Activated naive CD8-positive, alpha-beta T cell treated with anti-CD3 and anti-CD28 coated beads for 36 hours (primary cell): ENCODE data around the gene PABPN1L. TPM values are rescaled to one million over a fixed set of nuclear protein-coding genes. Genes with fewer than 3 reads are reported as not detected.
"Not testable (repeated sequence)": the region's sequence is repeated elsewhere in the genome, so short reads cannot be mapped to it uniquely, and the experiment has no call there.

Source experiments
- DNase-seq: peaks from one replicate; pipeline ENCODE4 v3.0.0; 2021
- H3K27ac Mint-ChIP-seq: one replicate; pipeline ENCODE4 v1.8.0; 2022; ENCODE audit warnings: mild to moderate bottlenecking, moderate library complexity, mixed read lengths
- H3K27me3 Mint-ChIP-seq: one replicate; pipeline ENCODE4 v1.8.0; 2022; ENCODE audit warnings: mild to moderate bottlenecking, mixed read lengths
- H3K36me3 Mint-ChIP-seq: one replicate; pipeline ENCODE4 v1.8.0; 2021; ENCODE audit warnings: mild to moderate bottlenecking, mixed read lengths
- H3K4me1 Mint-ChIP-seq: one replicate; pipeline ENCODE4 v1.8.0; 2021; ENCODE audit warnings: mixed read lengths
- H3K4me3 Mint-ChIP-seq: one replicate; pipeline ENCODE4 v1.8.0; 2022; ENCODE audit warnings: mild to moderate bottlenecking, moderate library complexity, mixed read lengths
- H3K9me3 Mint-ChIP-seq: one replicate; pipeline ENCODE4 v1.8.0; 2022; ENCODE audit warnings: mixed read lengths
- total RNA-seq, 2 experiments: library from RNA; stranded (reverse); gene quantifications; one replicate each; pipeline ENCODE4 v1.2.3, GENCODE V29; 2021

PABPN1L gene
- total RNA-seq, 2 experiments from 2014 or later = not detected

- no peaks in the 10 kb centered on the region for H3K27me3 Mint-ChIP-seq
- H3K36me3 Mint-ChIP-seq = no peaks in the 10 kb centered on the region
- DNase-seq = no peak
- H3K4me1 Mint-ChIP-seq = no peaks in the 10 kb centered on the region
- H3K9me3 Mint-ChIP-seq = no peaks in the 10 kb centered on the region
- H3K27ac Mint-ChIP-seq = no peak overlapping the region
- no peak overlapping the region for H3K4me3 Mint-ChIP-seq
Observed at GRCh38 chr16:88827727-88828126, 38.7 kb downstream of the PABPN1L start.

- no peak overlapping the region for H3K4me3 Mint-ChIP-seq
- H3K9me3 Mint-ChIP-seq = no peaks in the 10 kb centered on the region
- DNase-seq = no peak
- H3K27ac Mint-ChIP-seq = no peak overlapping the region
- H3K36me3 Mint-ChIP-seq = no peaks in the 10 kb centered on the region
- H3K4me1 Mint-ChIP-seq = no peaks in the 10 kb centered on the region
- no peaks in the 10 kb centered on the region for H3K27me3 Mint-ChIP-seq
Observed at GRCh38 chr16:88826070-88826840, 40.2 kb downstream of the PABPN1L start.

DNA sequence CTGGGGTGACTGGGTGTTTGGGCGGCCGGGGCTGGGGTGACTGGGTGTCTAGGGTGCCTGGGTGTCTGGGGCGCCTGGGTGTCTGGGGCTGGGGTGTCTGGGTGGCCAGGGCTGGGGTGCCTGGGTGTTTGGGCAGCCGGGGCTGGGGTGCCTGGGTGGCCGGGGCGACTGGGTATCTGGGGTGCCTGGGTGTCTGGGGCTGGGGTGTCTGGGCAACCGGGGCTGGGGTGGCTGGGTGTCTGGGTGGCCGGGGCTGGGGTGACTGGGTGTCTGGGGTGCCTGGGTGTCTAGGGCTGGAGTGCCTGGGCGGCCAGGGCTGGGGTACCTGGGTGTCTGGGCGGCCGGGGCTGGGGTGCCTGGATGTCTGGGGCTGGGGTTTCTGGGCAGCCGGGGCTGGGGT is 41.3 kb downstream of the PABPN1L start:
- Mint-ChIP-seq H3K9me3 (no peaks in the 10 kb centered on the region), H3K27ac (no peak overlapping the region), H3K36me3 (no peaks in the 10 kb centered on the region), H3K27me3 (no peaks in the 10 kb centered on the region), H3K4me3 (no peak overlapping the region), H3K4me1 (no peaks in the 10 kb centered on the region)
- no peak for DNase-seq

DNA sequence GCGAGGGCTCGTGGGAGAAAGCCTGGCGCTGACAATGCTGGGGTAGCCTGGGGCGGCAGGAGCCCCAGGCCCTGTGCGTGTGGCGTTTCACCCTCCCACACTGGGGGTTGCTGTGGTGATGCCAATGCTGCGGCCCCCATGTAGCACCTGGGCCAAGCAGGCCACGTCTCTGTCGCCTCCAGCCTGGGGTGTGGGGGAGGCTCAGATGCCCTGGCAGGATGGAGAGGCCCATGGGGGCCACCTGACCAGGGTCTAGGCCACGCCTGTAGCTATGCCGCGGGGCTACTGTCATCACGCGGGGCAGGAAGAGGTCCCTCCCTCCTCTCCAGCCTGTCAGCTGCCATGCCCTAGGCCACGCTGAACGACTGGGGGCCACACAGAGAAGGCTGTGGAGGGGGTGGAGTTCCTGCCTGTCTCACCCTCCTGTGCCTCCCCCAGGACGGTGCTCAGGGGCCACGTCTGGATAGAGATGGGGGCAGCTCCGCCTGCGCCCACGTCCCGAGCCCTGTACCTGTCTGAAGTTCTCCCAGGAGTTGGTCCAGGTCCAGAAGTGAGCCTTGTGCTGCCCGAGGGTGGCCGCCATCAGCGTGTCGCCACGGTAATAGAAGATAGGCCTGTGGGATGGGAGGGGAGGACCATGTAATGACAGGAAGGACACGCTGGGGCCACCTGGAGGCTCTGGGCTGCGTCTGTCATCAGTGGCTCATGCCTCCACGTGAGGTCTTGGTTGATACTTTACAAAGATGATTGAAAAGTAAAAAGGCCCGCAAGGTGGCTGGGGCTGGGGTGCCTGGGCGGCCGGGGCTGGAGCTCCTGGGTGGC is 42.0 kb downstream of the PABPN1L start:
- Mint-ChIP-seq H3K36me3 (no peaks in the 10 kb centered on the region), H3K4me3 (no peak overlapping the region), H3K9me3 (no peaks in the 10 kb centered on the region), H3K4me1 (no peaks in the 10 kb centered on the region), H3K27ac (no peak overlapping the region), H3K27me3 (no peaks in the 10 kb centered on the region)
- DNase-seq = no peak

DNA sequence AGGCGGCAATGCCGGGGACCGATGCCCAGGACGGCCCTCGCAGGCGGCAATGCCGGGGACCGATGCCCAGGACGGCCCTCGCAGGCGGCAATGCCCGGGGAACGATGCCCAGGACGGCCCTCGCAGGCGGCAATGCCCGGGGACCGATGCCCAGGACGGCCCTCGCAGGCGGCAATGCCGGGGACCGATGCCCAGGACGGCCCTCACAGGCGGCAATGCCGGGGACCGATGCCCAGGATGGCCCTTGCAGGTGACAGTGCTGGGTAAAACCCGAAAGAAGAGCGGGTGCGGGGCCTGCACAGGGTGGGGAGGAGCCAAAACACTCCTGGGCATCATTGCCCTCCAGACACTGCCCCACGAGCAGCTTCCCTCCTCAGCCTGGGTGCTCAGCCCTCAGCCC is 42.8 kb downstream of the PABPN1L start:
- not testable (repeated sequence) for H3K36me3 Mint-ChIP-seq, H3K27ac Mint-ChIP-seq, H3K27me3 Mint-ChIP-seq, H3K4me3 Mint-ChIP-seq, DNase-seq, H3K9me3 Mint-ChIP-seq, H3K4me1 Mint-ChIP-seq

DNA sequence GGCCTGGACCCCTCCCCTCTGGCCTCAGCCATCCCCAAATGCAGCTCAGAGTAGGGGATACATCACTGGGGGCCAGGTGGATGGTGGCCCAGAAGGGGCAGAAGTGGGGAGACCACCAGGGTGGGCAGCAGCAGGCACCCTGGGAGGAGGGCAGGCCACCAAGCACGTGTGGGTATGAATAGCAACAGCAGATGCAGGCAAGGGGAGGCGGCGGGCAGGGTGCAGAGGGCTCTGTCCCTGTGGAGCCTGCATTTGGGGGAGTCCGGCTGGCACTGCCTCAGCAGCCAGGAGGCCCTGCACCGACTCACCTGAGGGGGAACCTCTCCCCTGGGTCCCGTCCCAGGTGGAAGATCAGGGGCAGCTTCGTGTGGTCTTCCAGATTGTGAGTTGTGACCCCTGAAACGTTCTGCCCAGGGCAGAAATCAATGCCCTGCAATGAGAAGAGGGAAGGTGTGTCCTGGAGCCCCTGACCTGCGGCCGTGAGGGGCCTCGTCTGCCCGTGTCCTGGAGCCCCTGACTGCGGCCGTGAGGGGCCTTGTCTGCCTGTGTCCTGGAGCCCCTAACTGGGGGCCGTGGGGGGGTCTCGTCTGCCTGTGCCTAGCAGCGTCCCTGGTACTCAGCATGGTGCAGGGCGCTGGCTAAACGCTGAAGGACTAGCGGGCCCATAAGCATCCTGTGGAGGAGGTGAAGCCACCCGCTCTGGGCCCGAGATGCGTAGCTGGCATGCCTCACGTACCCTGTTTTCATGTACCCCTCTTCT is 44.0 kb downstream of the PABPN1L start:
- no peaks in the 10 kb centered on the region for H3K36me3 Mint-ChIP-seq
- no peaks in the 10 kb centered on the region for H3K27me3 Mint-ChIP-seq
- H3K9me3 Mint-ChIP-seq = no peaks in the 10 kb centered on the region
- no peak overlapping the region for H3K4me3 Mint-ChIP-seq
- H3K27ac Mint-ChIP-seq = no peak overlapping the region
- no peak for DNase-seq
- no peaks in the 10 kb centered on the region for H3K4me1 Mint-ChIP-seq

DNA sequence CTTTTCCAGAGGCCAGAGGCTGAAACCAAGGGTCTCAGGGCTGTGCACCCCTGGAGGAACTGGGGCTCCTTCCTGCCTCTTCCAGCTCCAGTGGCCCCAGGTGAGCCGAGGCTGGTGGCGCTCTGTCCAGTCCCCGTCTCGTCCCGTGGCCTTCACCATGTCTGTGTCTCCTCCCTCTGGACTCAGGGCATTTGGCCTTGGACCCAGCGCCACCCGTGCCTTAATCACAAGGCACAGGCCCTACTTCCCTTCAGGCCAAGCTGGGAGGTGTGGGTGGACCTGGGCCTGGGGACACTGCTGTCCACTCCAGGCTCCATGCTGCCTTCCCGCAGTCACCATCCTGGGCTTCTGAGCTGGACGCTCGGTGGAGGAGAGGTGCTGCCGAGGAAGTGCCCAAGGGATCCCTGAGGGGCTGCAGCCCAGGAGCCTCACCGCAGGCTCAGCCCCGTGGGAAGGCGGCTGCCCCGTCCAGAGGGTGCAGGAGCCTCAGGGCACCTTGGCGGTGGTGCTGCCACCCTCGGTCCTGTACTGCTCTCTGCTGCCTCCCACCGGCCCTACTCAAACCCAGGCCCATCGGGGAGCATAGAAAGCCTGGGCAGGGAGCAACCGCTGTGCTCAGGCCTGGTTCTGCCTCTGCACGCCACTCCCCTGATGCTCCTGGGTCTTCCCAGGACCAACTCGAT is 45.2 kb downstream of the PABPN1L start:
- no peak for DNase-seq
- Mint-ChIP-seq H3K27ac (no peak overlapping the region), H3K36me3 (no peaks in the 10 kb centered on the region), H3K27me3 (no peaks in the 10 kb centered on the region), H3K4me3 (no peak overlapping the region), H3K4me1 (no peaks in the 10 kb centered on the region), H3K9me3 (no peaks in the 10 kb centered on the region)

DNA sequence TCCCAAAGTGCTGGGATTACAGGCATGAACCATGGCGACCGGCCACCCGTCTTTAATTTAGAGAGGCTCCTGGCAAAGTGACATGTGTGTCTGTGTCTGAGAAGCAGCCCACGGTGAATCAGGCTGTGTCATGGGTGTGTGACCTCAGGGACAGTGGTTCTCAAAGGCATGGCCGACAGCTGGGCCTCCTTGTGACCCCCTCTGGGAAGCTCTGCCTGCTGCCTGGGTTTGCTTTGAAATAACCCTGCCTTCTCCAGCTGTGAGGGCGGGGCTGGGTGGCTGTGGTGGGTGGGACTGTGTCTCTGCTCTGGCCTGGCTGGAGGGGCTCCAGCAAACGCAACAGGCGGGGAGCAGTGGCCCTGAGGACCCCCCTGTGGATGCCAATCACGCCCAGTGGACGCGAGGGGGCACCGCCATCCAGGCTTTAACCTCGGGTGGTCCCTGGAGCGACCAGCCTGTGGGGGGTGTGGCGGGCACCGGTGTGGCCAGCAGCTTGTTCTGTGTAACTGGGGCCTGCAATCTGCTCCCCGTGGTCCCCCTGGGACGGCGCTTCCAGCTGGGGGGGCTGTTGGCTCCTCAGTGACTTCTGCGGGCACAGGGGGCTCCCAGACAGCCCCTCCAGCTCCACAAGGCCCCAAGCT is 46.0 kb downstream of the PABPN1L start:
- Mint-ChIP-seq H3K36me3 (no peaks in the 10 kb centered on the region), H3K27ac (no peak overlapping the region), H3K4me1 (no peaks in the 10 kb centered on the region), H3K4me3 (no peak overlapping the region), H3K27me3 (no peaks in the 10 kb centered on the region), H3K9me3 (no peaks in the 10 kb centered on the region)
- no peak for DNase-seq

DNA sequence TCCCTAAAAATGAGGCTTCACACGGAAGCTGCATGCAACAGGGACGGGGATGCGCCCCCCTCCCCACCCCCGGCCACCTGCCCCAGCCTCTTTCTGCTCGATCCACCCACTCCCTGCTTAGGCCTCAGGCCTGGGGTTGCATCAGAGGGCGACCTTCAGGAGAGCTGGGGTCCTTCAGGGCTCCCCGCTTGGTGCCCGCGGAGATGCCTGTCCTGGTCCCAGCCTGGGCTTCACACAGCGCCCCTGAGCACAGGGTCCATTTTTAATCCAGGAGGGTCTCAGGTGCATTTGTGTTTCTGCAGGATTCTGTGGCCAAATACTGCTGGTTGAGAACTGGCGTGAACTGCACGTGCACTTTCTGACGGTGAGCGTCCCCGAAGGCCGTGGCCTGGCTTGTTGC is 47.3 kb downstream of the PABPN1L start:
- H3K4me1 Mint-ChIP-seq = no peaks in the 10 kb centered on the region
- no peaks in the 10 kb centered on the region for H3K36me3 Mint-ChIP-seq
- H3K27me3 Mint-ChIP-seq = no peaks in the 10 kb centered on the region
- H3K4me3 Mint-ChIP-seq = no peak overlapping the region
- no peak overlapping the region for H3K27ac Mint-ChIP-seq
- no peaks in the 10 kb centered on the region for H3K9me3 Mint-ChIP-seq
- DNase-seq = no peak

DNA sequence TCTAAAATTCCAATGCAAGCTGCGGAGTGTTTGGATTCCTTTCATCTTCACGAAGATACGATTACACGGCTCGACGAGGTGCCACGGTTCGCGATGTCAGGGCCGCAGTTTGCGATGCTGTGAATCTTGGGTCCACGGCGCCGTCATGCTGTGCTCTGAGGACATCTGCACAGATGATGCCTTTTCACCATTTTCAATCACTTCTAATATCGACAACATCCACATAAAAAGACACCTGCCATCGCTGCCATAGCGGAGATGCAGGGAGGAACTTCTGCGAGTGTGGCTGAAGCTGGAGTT is 47.9 kb downstream of the PABPN1L start:
- H3K27ac Mint-ChIP-seq = no peak overlapping the region
- no peaks in the 10 kb centered on the region for H3K4me1 Mint-ChIP-seq
- no peak for DNase-seq
- no peaks in the 10 kb centered on the region for H3K27me3 Mint-ChIP-seq
- H3K4me3 Mint-ChIP-seq = no peak overlapping the region
- H3K36me3 Mint-ChIP-seq = no peaks in the 10 kb centered on the region
- no peaks in the 10 kb centered on the region for H3K9me3 Mint-ChIP-seq

DNA sequence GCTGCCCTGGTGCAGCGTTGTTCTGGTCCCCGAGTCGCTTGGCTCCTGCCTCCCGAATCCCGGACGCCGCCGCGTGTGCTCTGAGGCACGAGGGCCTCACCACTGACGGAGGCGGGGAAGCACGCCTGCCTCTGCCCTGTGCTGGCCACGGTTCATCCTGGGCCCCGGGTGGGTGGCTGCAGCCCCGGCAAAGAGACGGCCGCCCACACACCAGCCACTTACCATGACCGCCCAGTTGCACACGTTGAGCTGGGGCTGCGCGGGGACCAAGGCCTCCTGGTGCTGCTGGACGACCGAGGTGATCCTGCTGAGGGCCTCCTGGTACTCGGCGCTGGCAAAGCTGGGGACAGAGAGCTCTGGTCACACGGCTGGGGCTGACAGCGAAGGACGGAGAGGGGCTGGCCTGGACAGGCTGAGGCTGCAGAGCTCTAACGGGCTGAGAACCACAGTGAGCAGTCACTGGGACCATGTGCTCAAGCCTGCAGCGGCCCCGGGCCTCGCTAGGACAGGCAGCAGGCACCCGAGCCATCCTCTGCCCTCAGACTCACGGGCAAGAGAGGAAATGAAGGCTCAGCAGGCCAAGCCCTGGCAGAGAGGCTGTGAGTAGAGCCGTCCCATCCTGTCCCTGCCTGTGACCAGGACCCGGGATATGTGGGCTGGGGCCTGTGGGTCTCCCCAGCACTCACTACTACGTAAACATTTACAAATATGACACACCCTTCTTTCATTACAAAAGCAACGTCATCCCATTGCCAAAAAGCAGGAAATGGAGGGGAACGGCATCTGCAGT is 48.5 kb downstream of the PABPN1L start:
- Mint-ChIP-seq H3K4me3 (no peak overlapping the region), H3K4me1 (no peaks in the 10 kb centered on the region), H3K9me3 (no peaks in the 10 kb centered on the region)

DNA sequence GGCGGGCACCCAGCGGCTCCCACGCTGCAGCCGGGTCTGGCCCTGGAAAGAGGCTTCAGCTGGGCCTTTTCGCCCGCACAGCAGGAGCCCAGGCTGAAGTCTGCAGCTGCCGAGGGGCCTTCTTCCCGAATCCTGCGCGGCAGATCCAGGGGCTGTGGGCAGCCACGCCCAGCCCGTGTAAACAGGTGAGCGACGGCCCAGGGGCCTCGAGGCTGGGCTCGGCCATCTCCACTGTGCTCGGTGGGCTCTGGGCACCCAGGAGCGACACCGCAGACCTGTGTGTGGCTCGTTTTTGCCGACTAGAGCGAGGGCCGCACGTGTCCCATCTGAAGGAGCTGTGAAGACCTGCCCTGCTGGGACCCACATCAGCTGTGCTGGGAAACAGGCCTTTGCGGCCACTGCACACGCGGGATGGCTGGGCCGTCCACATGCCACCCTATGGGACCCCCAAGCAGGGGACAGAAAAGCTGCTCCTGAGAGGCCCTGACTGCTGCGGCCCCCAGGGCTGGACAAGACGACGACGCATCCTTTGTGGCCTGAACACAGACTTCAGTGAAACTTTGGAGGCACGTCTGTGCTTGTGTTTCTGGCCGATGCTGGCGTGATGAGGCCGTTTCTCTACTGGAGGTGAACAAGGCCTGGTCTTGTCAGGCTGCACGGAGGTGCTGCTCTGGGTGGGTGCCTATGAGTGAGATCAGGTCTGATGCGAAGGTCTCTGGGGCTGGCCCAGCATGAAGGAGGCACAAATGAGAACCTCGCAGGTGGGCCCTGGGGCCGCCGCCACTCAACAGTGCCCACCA is 49.5 kb downstream of the PABPN1L start:
- Mint-ChIP-seq H3K27me3 (no peaks in the 10 kb centered on the region), H3K27ac (no peak overlapping the region), H3K9me3 (no peaks in the 10 kb centered on the region), H3K4me3 (no peak overlapping the region), H3K36me3 (no peaks in the 10 kb centered on the region), H3K4me1 (peaks cover 4% of the 10 kb centered on the region)
- DNase-seq = no peak

More for the DNA sequence above, 48.5 kb downstream of the PABPN1L start:
- Mint-ChIP-seq H3K27ac (no peak overlapping the region), H3K36me3 (no peaks in the 10 kb centered on the region), H3K27me3 (no peaks in the 10 kb centered on the region)
- no peak for DNase-seq

DNA sequence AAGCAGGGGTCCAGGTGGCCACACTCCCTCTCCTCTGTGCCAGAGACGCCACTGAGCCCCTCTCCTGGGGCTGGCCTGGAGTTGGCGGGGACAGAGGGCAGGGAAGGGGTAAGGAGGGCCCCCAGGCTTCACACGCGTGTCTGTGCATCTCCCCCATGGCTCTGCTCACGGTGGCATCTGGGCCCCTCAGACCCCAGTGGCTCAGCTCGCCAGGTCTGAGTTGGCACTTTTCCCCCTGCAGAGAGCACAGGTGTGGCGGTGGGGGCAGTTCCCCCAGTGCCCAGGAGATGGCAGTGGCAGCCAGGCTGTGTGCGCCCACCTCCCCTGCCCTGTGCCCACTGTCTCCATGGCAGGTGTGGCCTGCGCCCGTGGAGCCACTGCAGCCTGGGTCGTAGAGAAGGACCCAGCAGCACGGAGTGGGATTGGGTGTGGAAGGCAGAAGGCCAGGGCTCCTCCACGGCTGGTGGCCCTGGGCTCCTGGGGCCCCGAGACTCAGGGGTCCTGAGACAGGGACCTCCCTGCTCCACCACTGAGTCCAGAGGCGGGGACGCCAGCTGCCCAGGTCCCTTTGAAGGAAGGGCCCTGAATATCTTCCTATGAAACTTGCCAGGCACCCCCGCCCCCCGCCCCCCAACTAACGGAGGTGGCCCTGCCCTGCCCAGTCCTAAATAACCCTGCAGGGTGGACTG is 50.4 kb downstream of the PABPN1L start:
- peaks cover under 1% of the 10 kb centered on the region for H3K36me3 Mint-ChIP-seq
- H3K27me3 Mint-ChIP-seq = no peaks in the 10 kb centered on the region
- peak; percentile 73 for DNase-seq
- peaks cover 4% of the 10 kb centered on the region for H3K4me1 Mint-ChIP-seq
- H3K27ac Mint-ChIP-seq = no peak overlapping the region
- H3K4me3 Mint-ChIP-seq = no peak overlapping the region
- H3K9me3 Mint-ChIP-seq = no peaks in the 10 kb centered on the region
